ENCODE data around the gene NCKIPSD. TPM values are rescaled to one million over a fixed set of nuclear protein-coding genes. Genes with fewer than 3 reads are reported as not detected.
A peak's percentile ranks its signal among the peaks of the same experiment; 100 is the strongest.
"Not testable (repeated sequence)": the region's sequence is repeated elsewhere in the genome, so short reads cannot be mapped to it uniquely, and the experiment has no call there.

The NCKIPSD gene
- polyA plus RNA-seq (ENCODE audit: insufficient read length in 12 of 12), result 10 to 100 TPM in 2 of 12 donors, 1 to 10 TPM in 9, not detected in 1; 5.2 to 17.8 (median 7.7) TPM
- long read RNA-seq, donor 1, partial matches to known transcripts, result 0 of 3 reads
- long read RNA-seq, donor 1, other reads (novel, unspliced or antisense), result 0 of 3 reads
- long read RNA-seq, donor 2, result 0 reads
- long read RNA-seq, donor 3, partial matches to known transcripts, result 0 of 1 reads
- long read RNA-seq, donor 3, other reads (novel, unspliced or antisense), result 0 of 1 reads
- long read RNA-seq, donor 4, result 0 reads
- long read RNA-seq, donor 5, partial matches to known transcripts, result 0 of 1 reads
- long read RNA-seq, donor 5, other reads (novel, unspliced or antisense), result 0 of 1 reads
- long read RNA-seq, donor 6, result 0 reads
- long read RNA-seq, donor 7, result 0 reads
- long read RNA-seq, donor 8, partial matches to known transcripts, result 0 of 2 reads
- long read RNA-seq, donor 8, other reads (novel, unspliced or antisense), result 0 of 2 reads
- long read RNA-seq, donor 9, partial matches to known transcripts, result 0 of 1 reads
- long read RNA-seq, donor 9, other reads (novel, unspliced or antisense), result 0 of 1 reads
- long read RNA-seq, donor 10, partial matches to known transcripts, result 0 of 2 reads
- long read RNA-seq, donor 10, other reads (novel, unspliced or antisense), result 0 of 2 reads
- long read RNA-seq, donor 11, result 0 reads

DNA sequence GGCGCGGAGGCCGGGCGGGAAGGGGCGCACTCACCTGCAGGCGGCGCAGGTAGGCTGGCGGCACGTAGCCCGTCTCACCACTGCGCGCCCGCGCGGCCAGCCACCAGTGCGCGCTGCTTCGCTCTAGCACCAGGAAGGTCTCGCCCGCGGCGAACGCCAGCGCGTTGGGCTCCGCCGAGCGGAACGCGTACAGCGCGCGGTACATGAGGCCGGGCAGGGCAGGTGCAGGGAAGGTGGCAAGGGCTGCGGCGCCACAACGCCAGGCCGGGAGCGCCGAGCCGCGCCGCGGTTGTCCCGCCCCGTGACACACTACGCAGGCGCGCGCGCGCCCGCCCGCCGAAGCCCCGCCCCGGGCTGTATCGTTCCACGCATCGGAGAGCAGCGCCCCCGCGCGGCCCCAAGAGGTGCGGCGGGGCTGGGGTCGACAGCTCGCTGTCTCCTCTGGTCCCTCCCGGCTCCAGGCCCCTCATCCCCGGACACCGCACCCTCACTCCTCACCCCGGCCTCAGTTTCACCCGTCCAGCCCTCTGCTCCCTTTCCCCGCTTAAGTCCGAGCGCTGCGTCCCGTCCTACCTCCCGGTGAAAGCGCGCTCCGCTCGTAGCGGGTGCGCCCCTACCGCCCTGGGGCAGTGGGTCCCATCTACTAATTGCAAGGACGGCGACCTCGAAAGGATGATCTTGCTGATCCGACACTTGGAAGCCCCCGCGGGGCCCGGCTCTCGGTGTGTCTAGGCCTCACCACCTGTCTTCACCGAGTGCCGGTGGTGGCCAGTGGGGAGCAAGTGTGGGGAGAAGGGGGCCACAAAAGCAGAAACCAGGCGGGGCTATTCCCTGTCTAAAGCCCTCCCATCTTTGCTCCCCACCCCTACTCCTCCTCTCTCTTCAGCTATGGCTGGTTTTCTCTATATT, at the start of gene NCKIPSD:
Gene NCKIPSD (minus strand): TSS at position 313 of the 909 bp plus-strand sequence. CDS start 108 bp downstream, at position 205.
- DNase-seq, result peak; percentile 90

DNA sequence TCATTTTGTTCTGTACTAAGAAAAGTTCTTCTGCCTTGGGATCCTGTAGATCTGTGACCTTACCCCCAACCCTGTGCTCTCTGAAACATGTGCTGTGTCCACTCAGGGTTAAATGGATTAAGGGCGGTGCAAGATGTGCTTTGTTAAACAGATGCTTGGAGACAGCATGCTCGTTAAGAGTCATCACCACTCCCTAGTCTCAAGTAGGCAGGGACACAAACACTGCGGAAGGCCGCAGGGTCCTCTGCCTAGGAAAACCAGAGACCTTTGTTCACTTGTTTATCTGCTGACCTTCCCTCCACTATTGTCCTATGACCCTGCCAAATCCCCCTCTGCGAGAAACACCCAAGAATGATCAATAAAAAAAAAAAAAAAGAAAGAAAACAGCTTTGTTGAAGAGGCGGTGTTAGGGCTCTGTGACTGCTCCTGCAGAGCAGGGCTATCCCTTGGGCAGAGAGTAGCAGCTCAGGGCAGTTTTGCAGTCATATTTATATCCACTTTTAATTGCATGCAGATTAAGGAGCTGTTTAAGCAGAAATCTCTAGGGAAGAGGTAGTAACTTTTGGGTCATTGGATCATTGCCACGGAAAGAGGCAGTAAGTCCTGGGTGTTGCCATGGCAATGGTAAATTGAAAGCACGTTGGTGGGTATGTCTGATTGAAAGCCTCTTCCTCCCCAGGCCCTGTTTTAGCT, 49.5 kb upstream of the NCKIPSD start:
- DNase-seq, result not testable (repeated sequence)

DNA sequence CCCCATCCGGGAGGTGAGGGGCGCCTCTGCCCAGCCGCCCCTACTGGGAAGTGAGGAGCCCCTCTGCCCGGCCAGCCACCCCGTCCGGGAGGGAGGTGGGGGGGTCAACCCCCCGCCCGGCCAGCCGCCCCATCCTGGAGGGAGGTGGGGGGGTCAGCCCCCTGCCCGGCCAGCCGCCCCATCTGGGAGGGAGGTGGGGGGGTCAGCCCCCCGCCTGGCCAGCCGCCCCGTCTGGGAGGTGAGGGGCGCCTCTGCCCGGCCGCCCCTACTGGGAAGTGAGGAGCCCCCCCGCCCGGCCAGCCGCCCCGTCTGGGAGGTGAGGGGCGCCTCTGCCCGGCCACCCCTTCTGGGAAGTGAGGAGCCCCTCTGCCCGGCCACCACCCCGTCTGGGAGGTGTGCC, 48.8 kb upstream of the NCKIPSD start:
- DNase-seq, result not testable (repeated sequence)

DNA sequence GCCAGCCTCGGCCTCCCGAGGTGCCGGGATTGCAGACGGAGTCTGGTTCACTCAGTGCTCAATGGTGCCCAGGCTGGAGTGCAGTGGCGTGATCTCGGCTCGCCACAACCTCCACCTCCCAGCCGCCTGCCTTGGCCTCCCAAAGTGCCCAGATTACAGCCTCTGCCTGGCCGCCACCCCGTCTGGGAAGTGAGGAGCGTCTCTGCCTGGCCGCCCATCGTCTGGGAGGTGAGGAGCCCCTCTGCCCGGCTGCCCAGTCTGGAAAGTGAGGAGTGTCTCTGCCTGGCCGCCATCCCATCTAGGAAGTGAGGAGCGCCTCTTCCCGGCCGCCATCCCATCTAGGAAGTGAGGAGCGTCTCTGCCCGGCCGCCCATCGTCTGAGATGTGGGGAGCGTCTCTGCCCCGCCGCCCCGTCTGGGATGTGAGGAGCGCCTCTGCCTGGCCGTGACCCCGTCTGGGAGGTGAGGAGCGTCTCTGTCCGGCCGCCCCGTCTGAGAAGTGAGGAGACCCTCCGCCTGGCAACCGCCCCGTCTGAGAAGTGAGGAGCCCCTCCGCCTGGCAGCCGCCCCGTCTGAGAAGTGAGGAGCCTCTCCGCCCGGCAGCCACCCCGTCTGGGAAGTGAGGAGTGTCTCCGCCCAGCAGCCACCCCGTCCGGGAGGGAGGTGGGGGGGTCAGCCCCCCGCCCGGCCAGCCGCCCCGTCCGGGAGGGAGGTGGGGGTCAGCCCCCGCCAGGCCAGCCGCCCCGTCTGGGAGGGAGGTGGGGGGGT, 48.2 kb upstream of the NCKIPSD start:
- DNase-seq, result not testable (repeated sequence)

DNA sequence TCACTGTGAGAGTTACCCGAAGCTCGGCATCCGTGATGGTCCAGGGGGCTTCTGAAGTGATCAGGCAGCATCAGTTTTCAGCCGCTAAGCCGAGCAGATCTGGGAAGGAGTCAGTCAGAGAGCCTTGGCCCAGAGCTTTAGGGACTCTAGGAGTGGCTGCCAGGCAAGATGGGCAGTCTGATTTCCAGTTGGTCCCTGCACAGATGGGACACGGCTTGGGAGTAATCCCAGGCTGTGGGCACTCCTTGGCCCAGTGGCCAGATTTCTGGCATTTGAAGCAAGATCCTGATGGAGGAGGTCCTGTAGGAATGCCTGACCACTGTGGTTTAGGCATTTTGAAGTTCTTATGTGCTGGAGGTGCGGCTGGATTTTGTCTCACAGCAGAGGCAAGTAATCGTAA, 41.8 kb upstream of the NCKIPSD start:
- DNase-seq, result no peak

DNA sequence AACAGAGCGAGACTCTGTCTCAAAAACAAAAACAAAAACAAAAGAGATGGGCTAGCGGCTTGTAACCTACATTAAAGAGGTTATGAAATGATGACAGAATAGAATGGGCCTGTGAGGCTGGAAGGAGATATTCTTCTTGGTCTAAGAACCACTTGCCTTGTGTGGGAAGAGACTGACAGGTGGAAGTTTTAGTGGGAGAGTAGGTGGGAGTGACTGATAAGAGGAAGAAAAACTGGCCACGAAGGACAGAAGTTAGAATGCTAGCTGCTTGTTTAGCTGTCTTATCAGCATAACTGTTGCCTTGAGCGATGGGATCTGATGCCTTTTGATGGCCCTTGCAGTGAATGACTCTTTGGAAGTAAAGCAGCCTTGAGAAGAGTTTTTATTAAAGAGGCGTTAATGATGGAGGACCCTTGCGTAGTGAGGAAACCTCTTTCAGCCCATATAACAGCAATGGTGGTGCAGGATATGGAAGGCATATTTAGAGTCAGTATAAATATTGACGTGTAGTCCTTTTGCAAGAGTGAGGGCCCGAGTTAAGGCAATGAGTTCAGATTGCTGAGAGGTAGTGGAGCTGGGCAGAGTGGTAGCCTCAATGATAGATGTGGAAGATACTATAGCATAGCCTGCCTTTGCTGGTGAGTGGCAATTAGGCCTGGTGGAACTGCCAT, 39.6 kb upstream of the NCKIPSD start:
- not testable (repeated sequence) for DNase-seq

DNA sequence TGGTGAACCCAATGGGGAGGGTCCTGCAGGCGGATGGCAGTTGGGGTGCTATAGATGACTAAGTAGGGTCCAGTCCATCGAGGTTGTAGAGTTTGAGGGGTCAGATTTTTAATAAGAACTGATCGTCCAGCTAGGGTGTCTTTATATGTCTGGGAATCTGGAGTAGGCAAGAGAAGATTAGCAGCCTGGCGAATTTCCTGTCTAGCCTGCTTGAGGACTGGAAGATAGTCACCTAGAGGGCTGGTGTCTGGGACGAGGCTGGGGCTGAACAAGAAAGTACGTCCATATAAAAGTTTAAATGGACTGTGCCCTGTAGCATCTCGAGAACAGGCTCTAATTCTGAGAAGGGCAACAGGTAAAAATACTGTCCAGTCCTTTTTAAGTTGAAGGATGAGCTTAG, 38.0 kb upstream of the NCKIPSD start:
- DNase-seq, result no peak

DNA sequence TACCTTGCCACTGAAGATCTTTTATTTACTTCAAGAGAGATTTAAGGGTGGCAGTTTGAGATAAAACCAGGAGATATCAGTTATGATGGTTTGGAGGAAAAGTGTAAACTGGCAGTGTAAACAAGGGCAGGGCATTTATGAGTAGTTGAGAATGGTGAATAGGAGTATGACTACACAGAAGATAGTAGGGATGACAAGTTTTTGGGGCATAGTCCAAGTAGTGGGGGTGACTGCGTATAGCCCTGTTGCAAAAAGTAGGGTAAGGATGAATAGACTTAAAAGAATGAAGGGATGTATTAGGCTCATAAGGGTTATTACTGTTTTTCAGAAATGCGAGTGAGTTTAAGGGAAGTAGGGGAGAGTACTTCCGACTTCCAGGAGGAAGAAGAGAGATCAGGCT, 37.6 kb upstream of the NCKIPSD start:
- DNase-seq, result not testable (repeated sequence)

DNA sequence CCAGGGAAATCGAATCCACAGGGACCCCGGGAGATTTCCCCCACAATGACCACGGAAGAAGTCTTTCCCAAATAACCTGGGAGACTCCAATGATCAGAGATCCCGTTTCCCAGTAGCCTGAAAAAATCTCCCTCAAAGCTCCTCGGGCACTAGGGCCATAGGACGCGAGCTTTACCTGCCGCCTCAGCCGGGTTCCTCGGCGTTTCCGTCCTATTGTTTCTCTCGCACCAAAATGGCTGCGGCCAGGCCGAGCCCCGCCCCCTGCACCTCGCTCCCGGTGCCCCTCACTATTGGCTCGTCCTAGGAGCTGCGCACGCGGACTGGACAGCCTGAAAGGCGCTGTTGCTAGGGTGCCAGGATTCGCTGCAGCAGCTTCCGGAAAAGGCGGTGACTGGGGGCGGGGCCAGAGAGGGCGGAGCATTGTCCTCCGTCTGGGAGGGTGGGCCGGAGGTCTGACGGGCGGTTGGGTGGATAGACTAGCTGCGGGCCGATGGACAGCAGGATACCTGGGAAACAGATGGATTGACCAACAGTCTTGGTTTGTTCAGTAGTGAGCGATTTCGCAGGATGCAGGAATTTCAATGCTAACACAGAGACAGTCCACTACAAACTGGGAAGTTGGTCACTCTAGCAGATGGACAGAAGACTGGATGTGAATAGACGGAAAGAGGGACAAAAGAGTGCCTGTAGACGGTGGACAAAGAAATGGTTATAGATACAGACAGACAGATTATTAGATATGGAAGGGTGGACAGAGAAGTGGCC, 31.4 kb upstream of the NCKIPSD start, which contains the start of gene IP6K2:
Gene IP6K2 (minus strand): TSS at position 240 of the 765 bp plus-strand sequence. CDS start 21,930 bp downstream, outside the sequence.
- peak; percentile 99 for DNase-seq

DNA sequence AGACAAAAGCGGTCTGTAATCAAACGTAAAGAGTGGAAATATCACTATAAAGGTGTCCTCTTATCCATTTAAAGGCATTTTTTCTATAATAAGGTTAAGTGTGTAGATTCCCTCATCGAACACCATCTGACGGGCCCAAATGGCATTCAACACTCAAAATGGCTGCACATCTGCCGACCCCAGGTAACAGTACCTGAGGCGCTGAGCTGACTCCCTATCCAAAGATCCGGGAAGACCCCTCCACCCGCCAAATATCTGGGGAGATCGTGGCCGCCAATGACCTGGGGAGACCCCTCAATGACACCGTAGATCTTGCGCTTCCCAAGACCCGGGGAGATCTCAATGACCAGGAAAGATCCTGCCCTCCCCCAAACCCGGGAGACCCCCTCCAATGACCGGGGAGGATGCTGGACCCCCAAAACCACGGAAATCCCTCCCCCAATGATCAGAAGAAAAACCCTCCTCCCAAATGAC, 30.8 kb upstream of the NCKIPSD start:
- DNase-seq, result peak; percentile 57

DNA sequence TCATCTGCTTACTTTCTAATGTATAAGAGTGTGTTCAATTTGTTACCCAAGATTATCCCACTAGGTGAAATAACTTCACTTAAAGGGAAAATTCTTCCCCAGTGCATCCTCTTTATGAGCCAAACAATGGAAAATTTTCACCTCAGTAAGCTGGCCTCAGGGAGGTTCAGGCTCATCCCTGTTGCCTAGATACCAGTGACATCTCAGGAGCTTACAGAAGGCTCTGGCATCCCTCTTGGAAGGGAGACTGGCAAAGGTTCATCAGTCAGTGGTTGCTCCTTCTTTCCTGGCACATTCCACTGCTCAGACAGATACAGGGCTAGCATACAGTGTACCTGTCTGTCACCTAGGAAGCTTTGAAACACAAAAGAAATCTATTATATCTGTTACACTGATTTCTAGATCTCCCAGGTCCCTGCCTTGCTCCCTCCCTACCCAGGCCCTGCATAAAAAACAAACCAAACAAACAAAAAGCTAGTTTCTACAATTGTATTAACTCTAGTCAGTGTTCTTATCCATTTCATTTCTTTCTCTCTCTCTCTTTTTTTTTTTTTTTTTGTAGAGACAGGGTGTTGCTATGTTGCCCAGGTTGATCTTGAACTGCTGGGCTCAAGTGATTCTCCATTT, 29.6 kb upstream of the NCKIPSD start:
- no peak for DNase-seq

DNA sequence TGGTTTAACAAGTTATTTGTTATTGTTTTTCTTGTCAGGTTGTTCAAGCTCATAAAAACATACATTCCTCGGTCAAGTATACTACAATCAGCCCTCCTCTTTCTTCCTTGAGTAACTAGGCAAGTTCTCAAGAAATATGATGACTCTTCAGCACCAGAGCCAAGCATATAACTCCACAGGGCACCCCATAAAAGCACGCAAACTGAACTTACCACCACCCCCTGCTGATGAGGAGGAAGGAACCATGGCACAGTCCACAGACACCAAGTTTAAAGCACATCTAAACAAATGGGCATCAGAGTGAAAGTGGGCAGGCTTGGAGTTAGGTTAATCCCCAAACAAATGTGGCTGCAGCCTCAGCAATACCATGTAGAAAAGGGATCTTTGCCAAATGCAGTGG, 26.0 kb upstream of the NCKIPSD start:
- DNase-seq, result no peak

DNA sequence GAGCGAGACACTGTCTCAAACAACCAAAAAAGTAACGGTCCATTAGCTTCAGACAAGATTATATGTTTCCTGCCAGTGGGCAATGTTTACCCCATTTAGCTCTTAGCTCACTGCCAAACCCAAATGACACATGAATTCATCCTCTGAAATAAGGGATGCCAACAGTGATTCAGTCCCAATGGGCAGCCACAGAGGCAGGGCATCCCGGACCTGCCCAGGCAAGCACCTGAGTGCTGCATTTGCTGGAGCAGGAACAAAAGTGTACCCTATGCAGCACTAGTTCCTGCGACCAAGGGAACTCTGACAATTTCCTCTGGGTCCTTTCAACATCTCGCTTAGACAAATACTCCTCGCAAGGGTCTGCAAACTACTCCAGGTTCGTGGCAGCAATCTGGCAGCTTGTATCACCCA, 23.3 kb upstream of the NCKIPSD start:
- DNase-seq, result no peak

DNA sequence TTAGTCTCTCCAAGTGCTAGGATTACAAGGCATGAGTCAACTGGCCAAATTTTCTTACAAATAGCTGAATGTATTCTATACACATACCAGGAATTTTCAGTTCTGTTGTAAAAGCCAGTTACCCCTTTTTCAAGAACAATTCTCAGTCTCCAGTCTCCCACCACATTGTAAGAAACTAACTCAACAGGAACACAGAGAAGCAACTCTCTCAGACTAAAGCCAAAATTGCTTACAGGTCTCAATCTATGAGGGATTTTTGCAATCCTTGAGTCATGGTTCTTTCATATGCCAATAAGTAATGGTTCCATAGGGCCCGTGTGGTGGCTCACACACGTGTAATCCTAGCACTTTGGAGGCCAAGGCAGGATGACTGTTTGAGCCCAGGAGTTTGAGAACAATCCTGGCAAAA, 22.8 kb upstream of the NCKIPSD start:
- DNase-seq, result no peak

DNA sequence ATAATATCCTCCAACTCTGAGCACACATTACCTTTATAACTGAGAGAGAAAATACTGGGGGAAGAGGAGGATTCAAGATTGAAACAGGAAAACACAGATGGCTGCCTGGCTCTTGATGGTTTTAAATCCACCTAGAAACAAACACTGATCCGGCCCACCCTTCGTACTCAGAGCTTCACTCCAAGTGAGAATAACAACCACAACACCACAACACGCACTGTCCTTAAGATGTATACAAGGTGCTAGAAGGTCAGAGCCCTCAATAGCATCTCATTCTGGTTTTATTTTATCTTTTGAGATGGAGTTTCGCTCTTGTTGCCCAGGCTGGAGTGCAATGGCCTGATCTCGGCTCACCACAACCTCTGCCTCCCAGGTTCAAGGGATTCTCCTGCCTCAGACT, 21.4 kb upstream of the NCKIPSD start:
- DNase-seq, result no peak

DNA sequence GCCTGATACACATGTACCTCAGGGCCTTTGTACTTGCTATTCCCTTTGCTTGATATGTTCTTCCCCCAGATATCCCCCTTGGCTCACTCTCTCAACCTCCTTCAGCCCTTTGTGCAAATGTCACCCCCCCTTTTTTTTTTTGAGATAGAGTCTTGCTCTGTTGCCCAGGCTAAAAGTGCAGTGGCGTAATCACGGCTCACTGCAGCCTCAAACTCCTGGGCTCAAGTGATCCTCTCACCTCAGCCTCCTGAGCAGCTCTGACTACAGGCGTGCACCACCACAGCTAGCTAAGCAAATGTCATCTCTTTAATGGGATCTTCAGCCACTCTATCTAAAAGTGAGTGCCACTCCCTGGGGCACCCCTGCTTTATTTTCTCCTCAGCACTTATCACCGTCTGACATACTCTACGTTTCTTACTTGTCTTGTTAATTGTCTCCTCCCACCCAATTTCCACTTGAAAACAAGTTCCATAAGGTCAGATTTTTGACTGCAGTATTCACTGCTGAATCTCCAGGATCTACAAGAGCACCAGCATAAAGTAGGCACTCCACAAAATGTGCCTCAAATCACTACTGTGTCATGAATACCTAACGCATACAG, 16.7 kb upstream of the NCKIPSD start:
- no peak for DNase-seq

DNA sequence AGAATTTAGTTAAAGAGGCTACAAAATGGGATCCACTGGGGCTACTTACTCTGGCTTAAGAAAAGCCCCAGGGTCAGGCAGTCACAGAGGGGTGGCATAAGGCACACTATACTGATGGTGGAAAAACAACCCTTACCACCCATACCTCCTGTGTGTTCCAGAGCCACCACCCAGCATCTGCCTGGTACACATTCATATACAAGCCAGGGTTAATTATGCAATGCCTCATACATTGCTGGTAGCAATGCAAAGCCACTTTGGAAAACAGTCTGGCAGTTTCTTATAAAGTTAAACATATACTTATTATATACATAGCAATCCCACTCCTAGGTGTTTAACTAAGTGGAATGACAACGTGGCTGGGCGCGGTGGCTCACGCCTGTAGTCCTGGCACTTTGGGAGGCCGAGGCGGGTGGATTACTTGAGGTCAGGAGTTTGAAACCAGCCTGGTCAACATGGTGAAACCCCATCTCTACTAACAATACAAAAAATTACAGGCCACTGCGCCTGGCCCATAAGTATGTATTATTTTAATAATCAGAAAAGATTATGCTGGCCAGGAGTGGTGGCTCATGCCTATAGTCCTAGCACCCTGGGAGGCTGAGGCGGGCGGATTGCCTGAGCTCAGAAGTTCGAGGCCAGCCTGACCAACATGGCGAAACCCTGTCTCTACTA, 15.2 kb upstream of the NCKIPSD start:
- DNase-seq, result no peak

All from muscle of arm (tissue), 14 donors.